GM15510 (cell line): ENCODE measurements around the gene MEIS1.

Experiments
- POLR2A ChIP-seq: IDR thresholded peaks from 3 replicates; pipeline ENCODE4 v1.6.1; 2011; ENCODE audit warnings: borderline replicate concordance; ENCODE audit not compliant: insufficient read length; ENCODE audit errors: extremely low read depth

The MEIS1 gene

GRCh38 chr2:66585587-66585986 is 150.7 kb downstream of the MEIS1 start:
- no peak for TF ChIP-seq POLR2A

- no peak for TF ChIP-seq POLR2A
Measured at GRCh38 chr2:66587216-66587615, 152.3 kb downstream of the MEIS1 start.

- no peak for TF ChIP-seq POLR2A
Measured at GRCh38 chr2:66594001-66594400, 159.1 kb downstream of the MEIS1 start.

- no peak for TF ChIP-seq POLR2A
Measured at GRCh38 chr2:66595556-66595955, 160.6 kb downstream of the MEIS1 start.

GRCh38 chr2:66596256-66596655 is 161.3 kb downstream of the MEIS1 start:
- no peak for TF ChIP-seq POLR2A

GRCh38 chr2:66601624-66602023 is 166.7 kb downstream of the MEIS1 start:
- TF ChIP-seq POLR2A, result no peak

- no peak for TF ChIP-seq POLR2A
Measured at GRCh38 chr2:66602341-66602740, 167.4 kb downstream of the MEIS1 start.

GRCh38 chr2:66604326-66604725 is 169.4 kb downstream of the MEIS1 start:
- TF ChIP-seq POLR2A, result no peak

- TF ChIP-seq POLR2A, result no peak
Measured at GRCh38 chr2:66604976-66605375, 170.1 kb downstream of the MEIS1 start.

GRCh38 chr2:66607152-66607551 is 172.2 kb downstream of the MEIS1 start:
- no peak for TF ChIP-seq POLR2A
